Lower leg skin (tissue), 4 donors: ENCODE measurements around the gene ANO1. TPM values are rescaled to one million over a fixed set of nuclear protein-coding genes. Genes with fewer than 3 reads are reported as not detected.

ENCODE experiments used
- DNase-seq, 2 donors: peaks; one replicate each; pipeline ENCODE4 v3.0.0-alpha.2; 2019; ENCODE audit warnings: low spot score in 2 of 2
- H3K4me3 ChIP-seq: fragments of 200-600 bp; sonication (generic); 2 replicates; pipeline ENCODE4 v1.5.1; 2017; ENCODE audit warnings: mild to moderate bottlenecking, low read depth; ENCODE audit not compliant: poor library complexity, severe bottlenecking
- CTCF ChIP-seq, 3 donors: fragments of 450-650 bp; IDR thresholded peaks; one replicate each; pipeline ENCODE4 v1.5.1; 2016; ENCODE audit warnings: antibody characterized with exemption in 3 of 3, mild to moderate bottlenecking in 3 of 3, moderate library complexity in 2 of 3
- POLR2A ChIP-seq, 2 donors: fragments of 450-650 bp; IDR thresholded peaks; one replicate each; pipeline ENCODE4 v1.6.1; 2016 to 2017; ENCODE audit warnings: antibody characterized with exemption in 2 of 2, mild to moderate bottlenecking in 1 of 2, moderate library complexity in 1 of 2
- WGBS, 2 donors: methylation state at CpG; one replicate each; pipeline ENCODE4 v1.1.5; 2018; 5-methylcytosine and 5-hydroxymethylcytosine counted together
- intact Hi-C: fragments of 100-400 bp; cut with DNase I; formaldehyde crosslinking; loops from one replicate; pipeline ENCODE4 v1.15.0; 2023; ENCODE audit warnings: low total_unique reads
- total RNA-seq, 4 donors: library from RNA; depleted of rRNA; stranded (reverse); fragments of >200 nt; gene quantifications; one replicate each; pipeline ENCODE4 v1.1.0, GENCODE V29; 2016

The ANO1 gene
- total RNA-seq, 4 donors from 2014 or later: 55.1 to 106 (median 76.8) TPM

GRCh38 chr11:70085815-70086769, 8.0 kb downstream of the ANO1 start:
- TF ChIP-seq CTCF (IDR thresholded peaks at IDR 0.05) (no peak), POLR2A (IDR thresholded peaks at IDR 0.05) (no peak)
- no peak overlapping the region for H3K4me3 ChIP-seq
- 74 to 80% methylated on average over 25 to 29 of the region's 30 CpGs for WGBS, 2 donors
- no peak for DNase-seq
- intact Hi-C loops: no loop called here

GRCh38 chr11:70087446-70088167, 9.5 kb downstream of the ANO1 start:
- intact Hi-C loops: no loop called here
- 71 to 80% methylated on average over 19 to 32 of the region's 32 CpGs for WGBS, 2 donors
- no peak overlapping the region for H3K4me3 ChIP-seq
- no peak for DNase-seq
- TF ChIP-seq CTCF (IDR thresholded peaks at IDR 0.05): no peak
- TF ChIP-seq POLR2A (IDR thresholded peaks at IDR 0.05): no peak

GRCh38 chr11:70088735-70089250, 10.7 kb downstream of the ANO1 start:
- TF ChIP-seq CTCF (IDR thresholded peaks at IDR 0.05): no peak
- TF ChIP-seq POLR2A (IDR thresholded peaks at IDR 0.05): no peak
- WGBS, 2 donors: 82 to 86% methylated on average over 16 of the region's 16 CpGs
- intact Hi-C loops: no loop called here

GRCh38 chr11:70089631-70090030, 11.5 kb downstream of the ANO1 start:
- H3K4me3 ChIP-seq: no peak overlapping the region
- intact Hi-C loops: no loop called here
- TF ChIP-seq CTCF (IDR thresholded peaks at IDR 0.05): no peak
- no peak for TF ChIP-seq POLR2A (IDR thresholded peaks at IDR 0.05)
- DNase-seq: no peak
- 58 to 67% methylated on average over 9 of the region's 9 CpGs for WGBS, 2 donors

More at GRCh38 chr11:70088735-70089250, 10.7 kb downstream of the ANO1 start:
- H3K4me3 ChIP-seq: no peak overlapping the region
- no peak for DNase-seq

- no peak for DNase-seq
- intact Hi-C loops: no loop called here
- H3K4me3 ChIP-seq: no peak overlapping the region
- no peak for TF ChIP-seq CTCF (IDR thresholded peaks at IDR 0.05)
- 17 to 31% methylated on average over 9 of the region's 9 CpGs for WGBS, 2 donors
Measured at GRCh38 chr11:70090961-70091381, 12.9 kb downstream of the ANO1 start.
